HFF-Myc (cell line): ENCODE measurements around the gene HTRA2.

Experiments used
- DNase-seq: peaks from one replicate; pipeline ENCODE4 v3.0.0-alpha.2; 2011; ENCODE audit warnings: low read depth; ENCODE audit errors: extremely low read depth
- H3K4me3 ChIP-seq: replicated peaks from 2 replicates; pipeline ENCODE4 v1.5.1; 2011; ENCODE audit warnings: low read depth, mild to moderate bottlenecking, control low read depth, low read length
- CTCF ChIP-seq: IDR thresholded peaks from 2 replicates; pipeline ENCODE4 v1.5.1; 2012; ENCODE audit warnings: mild to moderate bottlenecking, low read depth, low read length, control low read depth; ENCODE audit errors: missing control alignments

Gene HTRA2

GRCh38 chr2:74552914-74553811, 23.4 kb downstream of the HTRA2 start:
- DNase-seq: no peak
- H3K4me3 ChIP-seq: peak overlapping the region; percentile 73
- TF ChIP-seq CTCF: no peak

- H3K4me3 ChIP-seq: peak within 1 kb of the TSS; percentile 73
- TF ChIP-seq CTCF: no peak
- no peak for DNase-seq
Observed at GRCh38 chr2:74553892-74554819, 24.4 kb downstream of the HTRA2 start, which contains the start of the genes DOK1 and LOXL3. DOK1 (plus strand) TSS chr2:74554720; CDS start chr2:74554755, 35 bp downstream. LOXL3 (minus strand) TSS chr2:74553942; CDS start chr2:74552634, 1,308 bp downstream.

GRCh38 chr2:74554820-74555531, 25.2 kb downstream of the HTRA2 start:
- no peak for TF ChIP-seq CTCF
- no peak for DNase-seq
- H3K4me3 ChIP-seq: peak overlapping the region; percentile 73

- no peak for DNase-seq
- TF ChIP-seq CTCF: no peak
- peak overlapping the region; percentile 73 for H3K4me3 ChIP-seq
Observed at GRCh38 chr2:74555610-74556103, 25.9 kb downstream of the HTRA2 start.

- no peak overlapping the region for H3K4me3 ChIP-seq
- no peak for DNase-seq
- TF ChIP-seq CTCF: no peak
Observed at GRCh38 chr2:74556159-74556558, 26.4 kb downstream of the HTRA2 start.

- DNase-seq: no peak
- H3K4me3 ChIP-seq: no peak overlapping the region
- no peak for TF ChIP-seq CTCF
Observed at GRCh38 chr2:74556831-74557370, 27.2 kb downstream of the HTRA2 start.
